Measurements from ENCODE around the gene RNF175.
"Not testable (repeated sequence)": the region's sequence is repeated elsewhere in the genome, so short reads cannot be mapped to it uniquely, and the experiment has no call there.

RNF175 gene

DNA sequence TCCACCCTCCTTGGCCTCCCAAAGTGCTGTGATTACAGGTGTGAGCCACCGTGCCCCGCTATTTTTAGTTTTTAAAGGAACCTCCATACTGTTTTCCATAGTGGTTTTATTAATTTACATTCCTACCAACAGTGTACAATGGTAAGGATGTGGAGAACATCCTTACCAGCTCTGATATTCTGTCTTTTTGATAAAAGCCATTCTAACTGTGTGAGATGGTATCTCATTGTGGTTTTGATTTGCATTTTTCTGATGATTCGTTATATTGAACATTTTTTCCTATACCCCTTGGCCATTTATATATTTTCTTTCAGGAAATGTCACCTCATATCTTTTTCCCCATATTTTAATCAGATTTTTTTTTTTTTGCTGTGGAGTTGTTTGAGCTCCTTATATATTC is 90.0 kb downstream of the RNF175 start:
- no peak for DNase-seq

DNA sequence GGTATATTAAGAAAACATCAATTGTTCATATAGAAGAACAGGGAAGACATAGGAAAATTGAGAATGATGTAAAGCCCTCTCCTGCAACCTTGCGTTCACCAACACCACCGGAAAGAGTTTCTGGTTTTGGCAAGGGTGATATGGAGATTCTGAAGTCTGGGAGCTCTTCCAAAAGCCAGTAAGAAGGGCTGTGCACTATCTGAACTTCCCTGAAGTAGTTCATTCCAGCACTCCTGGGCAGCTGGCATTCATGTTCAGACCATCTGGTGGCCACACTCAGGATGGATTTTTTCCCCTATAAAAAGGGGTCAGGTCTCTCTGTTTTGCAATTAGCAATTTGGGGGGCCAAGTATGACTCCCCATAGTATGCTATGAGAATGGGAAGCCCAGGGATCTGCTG is 91.2 kb downstream of the RNF175 start:
- DNase-seq: no peak

GRCh38 chr4:153666505-153666904 is 93.3 kb downstream of the RNF175 start:
- DNase-seq: not testable (repeated sequence)

DNA sequence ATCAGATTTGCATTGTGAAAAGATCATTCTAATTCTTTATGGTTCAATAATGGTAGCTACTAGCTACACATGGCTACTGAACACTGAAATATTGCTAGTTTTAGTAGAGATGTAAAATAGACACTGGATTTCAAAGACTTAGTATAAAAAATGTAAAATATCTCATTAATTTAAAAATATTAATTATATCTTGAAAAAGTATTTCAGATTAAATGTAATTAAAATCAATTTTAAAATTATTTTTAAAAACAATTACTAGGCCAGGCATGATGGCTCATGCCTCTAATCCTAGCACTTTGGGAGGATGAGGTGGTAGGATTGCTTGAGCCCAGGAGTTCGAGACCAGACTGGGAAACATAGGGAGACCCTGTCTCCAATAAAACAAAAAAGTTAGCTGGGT is 96.2 kb downstream of the RNF175 start:
- no peak for DNase-seq

DNA sequence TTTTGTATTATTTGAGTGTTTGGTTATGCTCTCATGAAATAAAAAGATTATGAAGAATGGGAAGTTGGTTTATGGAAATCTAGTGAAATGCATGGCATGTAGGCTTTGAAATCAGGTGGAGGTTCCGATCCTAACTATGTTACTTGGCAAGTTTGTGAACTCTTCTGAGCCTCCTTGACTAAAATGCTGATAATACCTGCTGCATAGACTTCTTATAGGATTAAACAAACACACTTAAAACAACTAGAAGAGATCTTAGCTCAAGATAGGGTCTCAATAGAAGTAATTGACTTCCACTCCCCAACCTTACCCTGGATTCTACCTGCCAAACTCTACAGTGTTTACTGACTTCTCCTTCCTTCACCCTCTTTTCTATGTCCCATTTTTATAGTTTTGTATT is 97.9 kb downstream of the RNF175 start:
- no peak for DNase-seq

GRCh38 chr4:153661215-153661822 is 98.5 kb downstream of the RNF175 start:
- DNase-seq: no peak
